ENCODE data around the gene SDK1.

DNA sequence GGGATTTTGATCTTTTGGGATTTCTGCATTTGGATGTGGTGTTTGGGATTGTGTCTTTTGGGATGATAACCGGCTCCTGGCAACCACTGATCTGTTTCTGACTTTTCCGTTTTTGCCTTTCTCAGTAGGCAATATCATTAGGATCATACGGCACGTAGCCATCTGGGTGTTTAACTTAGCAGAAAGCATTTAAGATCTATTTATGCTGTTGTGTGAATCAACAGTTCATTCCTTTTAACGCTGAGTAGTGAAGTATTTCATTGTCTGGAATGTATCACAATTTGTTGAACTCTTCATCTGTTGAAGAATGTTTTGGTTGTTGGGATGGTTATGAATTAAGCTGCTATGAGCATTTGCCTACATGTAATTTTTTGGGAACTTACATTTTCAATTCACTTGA is 459.6 kb downstream of the SDK1 start:
- no peak for TF ChIP-seq EP300 (IDR thresholded peaks at IDR 0.05)
- no peak for TF ChIP-seq CTCF (IDR thresholded peaks at IDR 0.05)
- TF ChIP-seq POLR2A (IDR thresholded peaks at IDR 0.05): no peak
